ENCODE data around the gene PAX1. TPM values are rescaled to one million over a fixed set of nuclear protein-coding genes. Genes with fewer than 3 reads are reported as not detected.

PAX1 gene
- total and polyA plus RNA-seq, 2 experiments from 2014 or later = not detected

DNA sequence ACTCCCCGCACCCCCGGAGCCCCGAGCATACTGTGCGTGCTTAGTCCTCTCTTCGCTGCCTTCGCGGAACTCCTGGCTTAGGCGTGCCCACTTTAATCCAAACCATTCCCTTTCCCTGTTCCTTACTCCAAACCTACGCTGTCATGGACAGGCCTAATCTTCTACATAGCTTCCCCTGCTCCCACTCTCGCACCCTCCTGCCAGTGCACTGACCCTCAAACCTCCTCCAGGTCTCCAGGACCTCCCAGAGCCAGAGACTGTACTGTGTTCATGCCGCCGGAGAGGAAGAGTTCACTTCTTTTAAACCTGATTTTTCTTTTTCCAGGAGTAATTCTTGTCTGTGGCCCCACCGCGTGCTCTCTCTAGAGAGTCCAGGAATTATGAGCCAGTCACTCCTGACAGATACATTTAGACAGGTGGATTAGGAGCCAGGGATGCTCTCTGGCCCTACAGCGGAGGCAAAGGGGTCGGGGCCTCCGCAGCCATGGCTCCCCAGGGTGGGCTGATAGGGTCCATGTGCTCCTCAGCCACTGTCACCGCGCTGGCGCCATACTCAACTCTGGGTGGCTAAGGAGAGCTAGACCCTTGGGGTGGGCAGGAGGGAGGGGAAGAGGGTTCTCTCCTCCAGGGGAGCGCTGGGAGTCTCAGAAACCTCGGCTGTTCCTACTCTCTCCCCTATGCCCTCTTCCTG, 1.6 kb upstream of the PAX1 start:
- peaks cover 5% of the 10 kb centered on the region for H3K4me1 ChIP-seq (ENCODE audit: low read depth)
- no peak overlapping the region for H3K4me3 ChIP-seq
- H3K27me3 ChIP-seq = peaks cover 100% of the 10 kb centered on the region
- H3K27ac ChIP-seq = no peak overlapping the region
- TF ChIP-seq, protein P1, sequence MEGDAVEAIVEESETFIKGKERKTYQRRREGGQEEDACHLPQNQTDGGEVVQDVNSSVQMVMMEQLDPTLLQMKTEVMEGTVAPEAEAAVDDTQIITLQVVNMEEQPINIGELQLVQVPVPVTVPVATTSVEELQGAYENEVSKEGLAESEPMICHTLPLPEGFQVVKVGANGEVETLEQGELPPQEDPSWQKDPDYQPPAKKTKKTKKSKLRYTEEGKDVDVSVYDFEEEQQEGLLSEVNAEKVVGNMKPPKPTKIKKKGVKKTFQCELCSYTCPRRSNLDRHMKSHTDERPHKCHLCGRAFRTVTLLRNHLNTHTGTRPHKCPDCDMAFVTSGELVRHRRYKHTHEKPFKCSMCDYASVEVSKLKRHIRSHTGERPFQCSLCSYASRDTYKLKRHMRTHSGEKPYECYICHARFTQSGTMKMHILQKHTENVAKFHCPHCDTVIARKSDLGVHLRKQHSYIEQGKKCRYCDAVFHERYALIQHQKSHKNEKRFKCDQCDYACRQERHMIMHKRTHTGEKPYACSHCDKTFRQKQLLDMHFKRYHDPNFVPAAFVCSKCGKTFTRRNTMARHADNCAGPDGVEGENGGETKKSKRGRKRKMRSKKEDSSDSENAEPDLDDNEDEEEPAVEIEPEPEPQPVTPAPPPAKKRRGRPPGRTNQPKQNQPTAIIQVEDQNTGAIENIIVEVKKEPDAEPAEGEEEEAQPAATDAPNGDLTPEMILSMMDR (IDR thresholded peaks at IDR 0.05; ENCODE audit: low read depth, low read length) = no peak
- no peak for DNase-seq (ENCODE audit: low read depth in 1 of 2, low spot score in 1 of 2)
- no peaks in the 10 kb centered on the region for H3K36me3 ChIP-seq
- no peaks in the 10 kb centered on the region for H3K9me3 ChIP-seq (ENCODE audit: low read depth)

DNA sequence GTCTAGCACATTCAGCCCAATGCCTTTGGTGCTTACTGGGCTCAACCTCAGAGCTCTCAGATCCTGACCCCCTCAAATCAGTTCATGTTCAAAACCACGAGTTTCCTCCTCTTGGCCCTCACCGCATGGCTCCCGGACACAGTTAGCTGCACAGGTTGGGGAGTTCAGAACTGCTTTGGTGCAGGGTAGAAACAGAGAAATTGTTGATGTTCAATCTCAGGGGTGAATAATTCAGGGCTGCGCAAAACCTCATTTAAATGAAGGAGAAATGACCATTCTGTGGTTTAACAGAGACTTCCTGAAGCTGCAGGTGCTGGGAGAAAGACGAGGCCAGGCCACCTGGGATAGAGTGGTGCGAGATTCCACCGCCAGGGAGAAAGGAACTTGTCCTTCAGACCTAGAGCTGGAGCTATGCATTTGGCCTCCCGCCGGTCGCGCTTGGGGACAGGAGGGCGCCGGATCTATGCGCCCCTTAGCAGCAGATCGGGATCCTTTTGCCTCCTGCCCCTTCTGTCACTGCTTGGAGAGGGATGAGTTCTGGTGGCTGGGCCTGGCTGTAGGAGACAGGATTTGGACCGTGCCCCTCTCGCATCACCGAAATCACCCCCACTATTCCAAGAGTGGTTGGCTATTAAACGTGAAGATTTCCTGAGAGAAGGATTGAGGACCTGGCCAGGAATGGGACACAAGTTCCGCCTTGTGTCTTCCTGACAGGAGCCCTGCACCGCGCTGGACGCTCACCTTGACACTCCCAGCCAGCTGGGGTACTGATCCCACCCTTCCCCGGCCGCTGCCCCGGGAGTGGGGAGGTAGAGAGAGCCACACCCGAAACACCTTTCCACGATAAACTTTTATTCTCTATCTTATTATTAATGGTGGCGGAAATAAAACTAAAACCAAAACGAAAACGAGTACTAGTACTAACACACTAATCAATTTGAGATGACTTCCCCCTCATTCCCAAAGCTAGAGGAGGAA, 767 bp upstream of the PAX1 start:
- H3K36me3 ChIP-seq = no peaks in the 10 kb centered on the region
- no peaks in the 10 kb centered on the region for H3K9me3 ChIP-seq (ENCODE audit: low read depth)
- TF ChIP-seq, protein P1 (IDR thresholded peaks at IDR 0.05; ENCODE audit: low read depth, low read length) = no peak
- peaks cover 100% of the 10 kb centered on the region for H3K27me3 ChIP-seq
- H3K4me1 ChIP-seq (ENCODE audit: low read depth) = peaks cover 5% of the 10 kb centered on the region
- H3K4me3 ChIP-seq = no peak overlapping the region
- no peak overlapping the region for H3K27ac ChIP-seq
- DNase-seq (ENCODE audit: low read depth in 1 of 2, low spot score in 1 of 2) = no peak

DNA sequence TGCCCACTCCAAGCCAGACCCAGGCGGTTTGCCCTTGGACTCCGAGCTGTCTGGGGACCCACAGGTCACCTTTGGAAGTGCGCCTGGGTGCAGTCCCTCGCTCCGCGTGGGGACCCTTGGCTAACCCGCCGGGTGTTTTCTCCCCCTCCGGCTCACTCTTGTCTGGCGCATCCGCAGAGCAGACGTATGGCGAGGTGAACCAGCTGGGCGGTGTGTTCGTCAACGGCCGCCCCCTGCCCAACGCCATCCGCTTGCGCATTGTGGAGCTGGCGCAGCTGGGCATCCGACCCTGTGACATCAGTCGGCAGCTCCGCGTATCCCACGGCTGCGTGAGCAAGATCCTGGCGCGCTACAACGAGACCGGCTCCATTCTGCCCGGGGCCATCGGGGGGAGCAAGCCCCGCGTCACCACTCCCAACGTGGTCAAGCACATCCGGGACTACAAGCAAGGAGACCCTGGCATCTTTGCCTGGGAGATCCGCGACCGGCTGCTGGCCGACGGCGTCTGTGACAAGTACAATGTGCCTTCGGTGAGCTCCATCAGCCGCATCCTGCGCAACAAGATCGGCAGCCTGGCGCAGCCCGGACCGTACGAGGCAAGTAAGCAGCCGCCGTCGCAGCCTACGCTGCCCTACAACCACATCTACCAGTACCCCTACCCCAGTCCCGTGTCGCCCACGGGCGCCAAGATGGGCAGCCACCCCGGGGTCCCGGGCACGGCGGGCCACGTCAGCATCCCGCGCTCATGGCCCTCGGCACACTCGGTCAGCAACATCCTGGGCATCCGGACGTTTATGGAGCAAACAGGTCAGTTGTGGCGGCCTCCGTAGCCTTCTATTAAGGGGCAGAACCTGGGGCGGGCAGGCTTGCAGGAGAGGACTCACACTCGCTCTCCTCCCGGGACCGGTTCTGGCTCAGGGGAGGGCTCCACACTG, 1.1 kb downstream of the PAX1 start:
- peaks cover 100% of the 10 kb centered on the region for H3K27me3 ChIP-seq
- no peak for DNase-seq (ENCODE audit: low read depth in 1 of 2, low spot score in 1 of 2)
- no peak overlapping the region for H3K4me3 ChIP-seq
- no peak overlapping the region for H3K27ac ChIP-seq
- TF ChIP-seq, protein P1 (IDR thresholded peaks at IDR 0.05; ENCODE audit: low read depth, low read length) = no peak
- H3K36me3 ChIP-seq = no peaks in the 10 kb centered on the region
- no peaks in the 10 kb centered on the region for H3K9me3 ChIP-seq (ENCODE audit: low read depth)
- H3K4me1 ChIP-seq (ENCODE audit: low read depth) = peaks cover 5% of the 10 kb centered on the region

DNA sequence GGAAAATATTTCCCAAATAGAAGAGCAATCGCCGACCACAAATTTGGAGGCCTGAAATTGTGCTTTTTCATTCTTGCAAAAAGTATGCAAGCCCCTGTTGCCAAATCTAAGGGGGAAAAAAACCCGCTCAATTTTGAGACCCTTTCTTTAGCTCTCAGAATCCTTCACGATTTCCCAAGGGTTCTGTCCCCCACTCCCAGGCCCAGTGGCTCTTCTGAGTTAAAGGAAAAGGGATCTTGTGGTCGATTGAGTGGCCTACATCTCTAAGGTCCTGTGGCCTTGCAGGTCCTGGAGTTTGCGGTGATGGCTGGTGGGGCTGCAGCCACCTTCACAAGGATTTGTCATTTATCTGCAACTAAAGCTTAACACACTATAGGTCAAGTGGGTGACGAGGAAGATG, 1.8 kb downstream of the PAX1 start:
- peaks cover 5% of the 10 kb centered on the region for H3K4me1 ChIP-seq (ENCODE audit: low read depth)
- H3K27me3 ChIP-seq = peaks cover 100% of the 10 kb centered on the region
- no peaks in the 10 kb centered on the region for H3K9me3 ChIP-seq (ENCODE audit: low read depth)
- TF ChIP-seq, protein P1 (IDR thresholded peaks at IDR 0.05; ENCODE audit: low read depth, low read length) = no peak
- no peak overlapping the region for H3K4me3 ChIP-seq
- H3K36me3 ChIP-seq = no peaks in the 10 kb centered on the region
- no peak overlapping the region for H3K27ac ChIP-seq
- DNase-seq (ENCODE audit: low read depth in 1 of 2, low spot score in 1 of 2) = no peak
